Measurements from ENCODE around the gene LY6G6F.

LY6G6F gene

DNA sequence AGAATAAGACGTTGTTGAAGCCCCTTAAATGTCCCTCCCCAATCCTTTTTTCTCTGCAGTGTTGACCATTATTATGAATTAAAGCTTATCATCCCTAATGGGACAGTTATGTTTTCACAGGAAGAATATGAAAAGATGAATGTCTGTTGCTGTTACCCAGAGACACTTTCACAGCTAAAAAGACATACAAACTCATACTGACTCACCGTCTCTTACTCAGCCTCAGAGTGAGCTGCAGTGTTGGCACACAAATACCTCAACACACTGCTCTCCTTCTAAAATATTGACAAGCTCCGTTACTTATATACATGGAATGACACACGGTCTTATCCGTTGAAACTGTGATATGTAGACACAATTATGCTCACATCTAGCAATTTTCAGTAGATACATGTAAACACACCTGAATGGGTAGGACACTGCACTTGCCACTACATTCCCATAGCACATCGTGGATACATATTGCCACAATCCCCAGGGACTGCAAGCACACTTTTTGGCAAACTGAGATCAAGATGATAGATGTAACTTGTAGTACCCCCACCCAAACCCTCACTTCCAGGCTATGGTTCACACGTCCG is 46.2 kb downstream of the LY6G6F start:
- Mint-ChIP-seq H3K27me3 (no peaks in the 10 kb centered on the region), H3K36me3 (peaks cover 9% of the 10 kb centered on the region), H3K27ac (no peak overlapping the region), H3K4me1 (ENCODE audit: low read depth) (no peaks in the 10 kb centered on the region), H3K4me3 (no peak overlapping the region), H3K9me3 (ENCODE audit: low read depth) (no peaks in the 10 kb centered on the region)

DNA sequence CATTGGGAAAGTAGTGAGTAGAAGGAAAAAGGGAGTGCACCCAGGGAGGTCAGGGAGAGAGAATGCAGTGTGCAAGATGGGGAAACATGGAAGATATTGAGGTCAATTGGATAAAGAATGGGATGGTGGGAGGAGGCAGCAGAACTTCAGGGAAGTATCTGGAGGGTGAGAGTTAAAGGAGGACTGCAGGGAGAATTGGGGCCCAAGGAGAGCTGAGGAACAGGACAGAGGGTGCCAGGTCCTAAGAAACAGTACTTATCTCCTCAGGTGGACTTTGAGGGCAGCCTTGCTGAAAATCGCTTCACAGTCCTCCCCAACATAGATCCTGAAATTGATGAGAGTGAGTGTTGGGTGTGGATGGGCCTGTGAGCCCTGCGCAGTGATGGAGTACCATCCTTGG is 51.6 kb downstream of the LY6G6F start:
- no peak overlapping the region for H3K4me3 Mint-ChIP-seq
- H3K4me1 Mint-ChIP-seq (ENCODE audit: low read depth), result no peaks in the 10 kb centered on the region
- no peak overlapping the region for H3K27ac Mint-ChIP-seq
- no peaks in the 10 kb centered on the region for H3K27me3 Mint-ChIP-seq
- H3K36me3 Mint-ChIP-seq, result peaks cover 19% of the 10 kb centered on the region
- no peaks in the 10 kb centered on the region for H3K9me3 Mint-ChIP-seq (ENCODE audit: low read depth)
